ENCODE measurements around the gene UQCRC1.

UQCRC1 gene

DNA sequence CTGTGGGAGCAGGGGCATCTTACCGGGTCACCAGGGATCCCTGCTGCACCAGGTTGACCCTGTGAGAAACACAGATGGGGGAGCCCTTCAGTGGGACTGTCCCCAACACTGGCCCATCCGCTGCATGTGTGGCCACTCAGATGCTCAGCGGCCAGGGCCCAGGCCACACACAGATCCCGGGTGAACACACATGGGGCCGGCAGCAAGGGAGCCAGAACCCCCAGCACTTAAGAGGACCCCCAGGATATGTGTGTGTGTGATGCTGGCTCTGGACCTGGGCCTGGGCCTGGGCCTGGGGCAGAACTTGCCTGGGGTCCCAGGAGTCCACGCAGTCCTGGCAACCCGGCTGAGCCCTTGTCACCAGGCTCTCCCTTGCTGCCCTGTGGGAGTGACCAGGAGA lies 41.0 kb downstream of the UQCRC1 start:
- no peak overlapping the region for H3K27ac ChIP-seq
- no peak for TF ChIP-seq CTCF (conservative IDR thresholded peaks at IDR 0.05)

- no peak overlapping the region for H3K27ac ChIP-seq
- TF ChIP-seq CTCF (conservative IDR thresholded peaks at IDR 0.05): no peak
Measured at GRCh38 chr3:48567500-48567899, 41.9 kb downstream of the UQCRC1 start.

DNA sequence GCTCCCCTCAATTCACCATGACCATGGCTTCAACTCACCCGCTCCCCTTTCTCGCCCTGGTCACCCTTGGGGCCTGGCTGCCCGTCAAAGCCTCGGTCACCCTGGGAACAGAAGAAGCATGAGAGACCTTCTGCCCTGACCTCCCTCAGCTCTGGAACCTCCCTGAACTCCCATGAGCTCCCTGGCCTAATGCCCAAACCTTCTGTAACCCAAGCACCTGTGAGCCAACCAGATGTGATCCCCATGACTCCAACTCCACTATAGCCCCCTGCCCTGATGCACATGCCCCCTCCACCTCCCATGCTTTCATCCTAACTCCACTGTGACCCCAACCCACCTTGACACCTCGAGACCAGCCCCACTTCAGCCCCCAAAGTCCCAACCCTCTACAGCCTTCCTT lies 42.4 kb downstream of the UQCRC1 start:
- no peak overlapping the region for H3K27ac ChIP-seq
- no peak for TF ChIP-seq CTCF (conservative IDR thresholded peaks at IDR 0.05)

DNA sequence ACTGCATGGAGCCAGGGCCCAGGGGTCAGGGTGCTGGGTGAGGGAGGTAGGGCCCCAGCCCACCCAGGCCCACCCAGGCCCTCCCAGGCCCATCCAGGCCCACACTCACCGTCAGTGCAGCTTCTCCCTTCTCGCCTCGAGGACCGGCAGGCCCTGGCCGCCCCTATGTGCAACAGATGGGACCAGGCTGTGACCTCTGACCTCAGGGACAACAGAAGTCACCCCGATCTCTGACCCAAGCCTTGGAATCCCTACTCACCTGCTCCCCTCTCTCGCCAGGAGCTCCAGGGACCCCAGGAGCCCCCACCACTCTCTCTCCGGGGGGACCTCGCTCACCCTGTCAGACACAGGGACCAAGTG lies 43.1 kb downstream of the UQCRC1 start:
- TF ChIP-seq CTCF (conservative IDR thresholded peaks at IDR 0.05): no peak
- no peak overlapping the region for H3K27ac ChIP-seq

GRCh38 chr3:48565591-48566400 lies 43.6 kb downstream of the UQCRC1 start:
- no peak for TF ChIP-seq CTCF (conservative IDR thresholded peaks at IDR 0.05)
- no peak overlapping the region for H3K27ac ChIP-seq

DNA sequence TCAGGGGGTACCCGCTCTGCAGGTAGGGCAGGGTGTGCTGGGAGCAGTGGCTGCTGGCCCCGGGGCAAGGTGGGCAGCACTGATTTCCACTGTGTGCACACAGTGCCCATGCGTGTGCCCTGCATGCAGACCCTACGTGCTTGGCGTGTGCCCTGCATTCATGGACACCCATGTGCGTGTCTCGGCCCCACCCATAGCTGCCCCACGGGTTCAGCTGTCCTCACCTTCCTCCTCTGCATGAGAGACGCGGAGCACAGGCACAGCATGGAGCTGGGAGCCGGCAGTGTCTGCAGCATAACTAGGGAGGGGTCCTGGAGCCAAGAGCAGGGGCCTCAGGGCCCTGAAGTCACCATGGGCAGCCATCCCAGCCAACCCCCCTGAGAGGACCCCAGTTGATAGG lies 44.3 kb downstream of the UQCRC1 start:
- no peak overlapping the region for H3K27ac ChIP-seq
- TF ChIP-seq CTCF (conservative IDR thresholded peaks at IDR 0.05): no peak

DNA sequence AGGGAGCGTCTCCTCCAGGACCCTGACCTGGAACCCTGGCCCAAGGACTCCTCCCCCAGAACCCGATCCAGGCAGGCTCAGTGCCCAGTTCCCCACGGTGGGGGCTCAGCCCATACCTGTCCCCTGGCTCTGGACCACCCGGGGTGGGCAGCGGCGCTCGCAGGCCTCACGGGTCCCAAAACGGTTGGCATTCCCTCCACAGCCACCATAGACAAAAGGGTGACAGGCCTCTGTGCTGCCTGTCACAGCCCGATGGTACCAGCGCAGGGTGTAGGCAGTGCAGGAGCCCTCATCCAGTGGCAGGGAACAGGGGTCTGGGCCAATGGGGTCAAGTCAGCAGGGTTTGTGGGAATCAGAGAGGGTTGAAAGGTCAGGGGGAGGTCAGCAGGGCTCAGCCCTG lies 44.8 kb downstream of the UQCRC1 start:
- no peak for TF ChIP-seq CTCF (conservative IDR thresholded peaks at IDR 0.05)
- H3K27ac ChIP-seq: no peak overlapping the region
